Liver (tissue), 9 donors: ENCODE data around the gene FANCI. TPM values are rescaled to one million over a fixed set of nuclear protein-coding genes. Genes with fewer than 3 reads are reported as not detected.

Experiments used
- DNase-seq: peaks from one replicate; pipeline ENCODE4 v3.0.0-alpha.2; 2017; ENCODE audit warnings: low spot score
- H3K27ac ChIP-seq, 2 donors: one replicate each; pipeline ENCODE4 v1.7.0; 2013; ENCODE audit warnings: inconsistent platforms in 2 of 2, low read length in 2 of 2, control low read depth in 1 of 2, low read depth in 1 of 2, mild to moderate bottlenecking in 1 of 2
- H3K27me3 ChIP-seq, 4 donors: one replicate each; pipeline versions ENCODE4 v1.6.1 to v1.7.0; 2013; ENCODE audit warnings: low read length in 3 of 4, inconsistent platforms in 1 of 4, mild to moderate bottlenecking in 1 of 4, moderate library complexity in 1 of 4; ENCODE audit not compliant: control insufficient read depth in 4 of 4, insufficient read depth in 4 of 4
- H3K36me3 ChIP-seq, 4 donors: one replicate each; pipeline versions ENCODE4 v1.6.1 to v1.7.0; 2013; ENCODE audit warnings: low read length in 3 of 4, mild to moderate bottlenecking in 3 of 4, low read depth in 1 of 4, moderate library complexity in 1 of 4; ENCODE audit not compliant: control insufficient read depth in 4 of 4, insufficient read depth in 3 of 4
- H3K4me1 ChIP-seq, 4 donors: one replicate each; pipeline versions ENCODE4 v1.6.1 to v1.7.0; 2013; ENCODE audit warnings: low read length in 3 of 4, mild to moderate bottlenecking in 3 of 4, moderate library complexity in 1 of 4; ENCODE audit not compliant: control insufficient read depth in 4 of 4, insufficient read depth in 4 of 4
- H3K4me3 ChIP-seq, 3 donors: one replicate each; pipeline versions ENCODE4 v1.6.1 to v1.7.0; 2013; ENCODE audit warnings: low read length in 3 of 3, control low read depth in 1 of 3, low read depth in 1 of 3, mild to moderate bottlenecking in 1 of 3
- H3K9ac ChIP-seq, 2 donors: one replicate each; pipeline ENCODE4 v1.7.0; 2013; ENCODE audit warnings: low read length in 2 of 2, mild to moderate bottlenecking in 2 of 2, moderate library complexity in 2 of 2, control low read depth in 1 of 2, low read depth in 1 of 2
- H3K9me3 ChIP-seq, 4 donors: one replicate each; pipeline versions ENCODE4 v1.6.1 to v1.7.0; 2013; ENCODE audit warnings: low read length in 3 of 4; ENCODE audit not compliant: control insufficient read depth in 4 of 4
- EGR1 ChIP-seq, 2 donors: IDR thresholded peaks; 2 replicates each; pipeline ENCODE4 v1.6.1; 2016 to 2018; ENCODE audit warnings: antibody characterized with exemption in 2 of 2, low read depth in 2 of 2
- FOXA1 ChIP-seq: IDR thresholded peaks from 2 replicates; pipeline ENCODE4 v1.6.1; 2016; ENCODE audit warnings: antibody characterized with exemption
- FOXA2 ChIP-seq: IDR thresholded peaks from 2 replicates; pipeline ENCODE4 v1.6.1; 2016; ENCODE audit warnings: antibody characterized with exemption
- GABPA ChIP-seq, 2 donors: IDR thresholded peaks in 1 of 2; conservative IDR thresholded peaks in 1 of 2; 2 replicates each; pipeline ENCODE4 v1.6.1; 2016; ENCODE audit warnings: antibody characterized with exemption in 2 of 2, mild to moderate bottlenecking in 1 of 2, moderate library complexity in 1 of 2
- HNF4A ChIP-seq, 2 donors: conservative IDR thresholded peaks; 2 replicates each; pipeline ENCODE4 v1.6.1; 2016; ENCODE audit warnings: antibody characterized with exemption in 2 of 2, mild to moderate bottlenecking in 2 of 2
- HNF4G ChIP-seq: IDR thresholded peaks from 2 replicates; pipeline ENCODE4 v1.6.1; 2016; ENCODE audit warnings: antibody characterized with exemption
- JUND ChIP-seq, 2 donors: IDR thresholded peaks; 2 replicates each; pipeline ENCODE4 v1.6.1; 2016; ENCODE audit warnings: antibody characterized with exemption in 2 of 2
- NR2F2 ChIP-seq: IDR thresholded peaks from 2 replicates; pipeline ENCODE4 v1.6.1; 2016; ENCODE audit warnings: antibody characterized with exemption
- RAD21 ChIP-seq, 2 donors: IDR thresholded peaks; 2 replicates each; pipeline ENCODE4 v1.6.1; 2016; ENCODE audit warnings: antibody characterized with exemption in 2 of 2, mild to moderate bottlenecking in 2 of 2
- RXRA ChIP-seq, 2 donors: IDR thresholded peaks; 2 replicates each; pipeline ENCODE4 v1.6.1; 2017 to 2018; ENCODE audit warnings: antibody characterized with exemption in 2 of 2, mild to moderate bottlenecking in 1 of 2
- SP1 ChIP-seq: IDR thresholded peaks from 2 replicates; pipeline ENCODE4 v1.6.1; 2018; ENCODE audit warnings: antibody characterized with exemption, mild to moderate bottlenecking
- TAF1 ChIP-seq: conservative IDR thresholded peaks from 2 replicates; pipeline ENCODE4 v1.6.1; 2016; ENCODE audit warnings: antibody characterized with exemption, mild to moderate bottlenecking
- YY1 ChIP-seq: IDR thresholded peaks from 2 replicates; pipeline ENCODE4 v1.6.1; 2016; ENCODE audit warnings: antibody characterized with exemption, mild to moderate bottlenecking
- WGBS: extraction: QIAGEN DNeasy Blood & Tissue Kit; methylation state at CpG from one replicate; pipeline ENCODE4 v1.1.7; 2013; 5-methylcytosine and 5-hydroxymethylcytosine counted together
- polyA plus RNA-seq, 2 donors: library from polyadenylated mRNA; stranded (reverse) in 1 of 2; unstranded in 1 of 2; fragments of 200-250 nt in 1 of 2; fragments of >200 nt in 1 of 2; fragmentation: Nextera tagmentation in 1 of 2; extraction: Ambion mirVana in 1 of 2; gene quantifications; one replicate each; pipeline versions ENCODE4 v1.2.1 to v1.2.3, GENCODE V29; 2013 to 2015
- total RNA-seq, 2 donors: library from RNA; depleted of rRNA; stranded (reverse); fragments of >200 nt; gene quantifications; one replicate each; pipeline ENCODE4 v1.2.3, GENCODE V29; 2014
- TF ChIP-seq, protein P1 (sequence below): IDR thresholded peaks from 2 replicates; pipeline ENCODE4 v1.6.1; 2016; ENCODE audit warnings: antibody characterized with exemption
- TF ChIP-seq, protein P2 (sequence below): IDR thresholded peaks from 2 replicates; pipeline ENCODE4 v1.6.1; 2016; ENCODE audit warnings: antibody characterized with exemption, mild to moderate bottlenecking
- TF ChIP-seq, protein P3 (sequence below): IDR thresholded peaks from 2 replicates; pipeline ENCODE4 v1.6.1; 2016; ENCODE audit warnings: antibody characterized with exemption
- TF ChIP-seq, protein P4 (sequence below): fragments of 150-350 bp; IDR thresholded peaks from 2 replicates; pipeline ENCODE4 v1.5.1; 2017; ENCODE audit warnings: improper control_type of control experiment, low read depth, low read length; ENCODE audit not compliant: missing input control
- donor health status: healthy.
- donor health status: healthy.
- donor health status: healthy.
- donor health status: healthy.
- donor health status: healthy.

FANCI gene
- total and polyA plus RNA-seq, 4 donors, result 1.7 to 41.9 (median 2.3) TPM

DNA sequence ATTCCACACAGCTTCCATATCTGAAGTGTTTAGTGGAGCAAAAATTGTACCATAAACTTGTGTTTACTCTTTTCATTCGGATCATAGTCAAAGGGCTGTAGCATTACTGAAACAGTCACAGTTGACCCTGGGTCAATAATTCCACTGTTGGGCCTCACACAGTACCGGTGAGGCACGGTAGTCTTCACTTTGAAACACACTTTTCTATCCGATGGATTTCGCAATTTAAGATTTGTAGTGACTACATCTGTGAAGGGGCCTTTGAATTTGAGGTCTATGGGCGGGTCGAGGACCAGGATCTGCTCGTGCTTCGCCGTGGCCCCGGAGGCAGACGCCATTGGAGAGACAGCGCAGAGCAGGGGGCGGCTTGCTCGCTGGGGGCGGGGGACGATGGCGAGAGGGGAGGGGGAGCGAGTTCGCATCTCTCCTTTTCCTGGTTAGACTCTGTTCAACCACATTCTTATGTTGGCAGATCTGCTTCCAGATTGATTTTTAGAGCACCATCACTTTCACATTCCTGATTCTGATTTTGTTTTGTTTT lies 42.2 kb upstream of the FANCI start:
- TF ChIP-seq, protein P1, sequence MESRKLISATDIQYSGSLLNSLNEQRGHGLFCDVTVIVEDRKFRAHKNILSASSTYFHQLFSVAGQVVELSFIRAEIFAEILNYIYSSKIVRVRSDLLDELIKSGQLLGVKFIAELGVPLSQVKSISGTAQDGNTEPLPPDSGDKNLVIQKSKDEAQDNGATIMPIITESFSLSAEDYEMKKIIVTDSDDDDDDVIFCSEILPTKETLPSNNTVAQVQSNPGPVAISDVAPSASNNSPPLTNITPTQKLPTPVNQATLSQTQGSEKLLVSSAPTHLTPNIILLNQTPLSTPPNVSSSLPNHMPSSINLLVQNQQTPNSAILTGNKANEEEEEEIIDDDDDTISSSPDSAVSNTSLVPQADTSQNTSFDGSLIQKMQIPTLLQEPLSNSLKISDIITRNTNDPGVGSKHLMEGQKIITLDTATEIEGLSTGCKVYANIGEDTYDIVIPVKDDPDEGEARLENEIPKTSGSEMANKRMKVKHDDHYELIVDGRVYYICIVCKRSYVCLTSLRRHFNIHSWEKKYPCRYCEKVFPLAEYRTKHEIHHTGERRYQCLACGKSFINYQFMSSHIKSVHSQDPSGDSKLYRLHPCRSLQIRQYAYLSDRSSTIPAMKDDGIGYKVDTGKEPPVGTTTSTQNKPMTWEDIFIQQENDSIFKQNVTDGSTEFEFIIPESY, result no peak
- no peak for TF ChIP-seq FOXA1
- no peak for TF ChIP-seq NR2F2
- TF ChIP-seq, protein P2, sequence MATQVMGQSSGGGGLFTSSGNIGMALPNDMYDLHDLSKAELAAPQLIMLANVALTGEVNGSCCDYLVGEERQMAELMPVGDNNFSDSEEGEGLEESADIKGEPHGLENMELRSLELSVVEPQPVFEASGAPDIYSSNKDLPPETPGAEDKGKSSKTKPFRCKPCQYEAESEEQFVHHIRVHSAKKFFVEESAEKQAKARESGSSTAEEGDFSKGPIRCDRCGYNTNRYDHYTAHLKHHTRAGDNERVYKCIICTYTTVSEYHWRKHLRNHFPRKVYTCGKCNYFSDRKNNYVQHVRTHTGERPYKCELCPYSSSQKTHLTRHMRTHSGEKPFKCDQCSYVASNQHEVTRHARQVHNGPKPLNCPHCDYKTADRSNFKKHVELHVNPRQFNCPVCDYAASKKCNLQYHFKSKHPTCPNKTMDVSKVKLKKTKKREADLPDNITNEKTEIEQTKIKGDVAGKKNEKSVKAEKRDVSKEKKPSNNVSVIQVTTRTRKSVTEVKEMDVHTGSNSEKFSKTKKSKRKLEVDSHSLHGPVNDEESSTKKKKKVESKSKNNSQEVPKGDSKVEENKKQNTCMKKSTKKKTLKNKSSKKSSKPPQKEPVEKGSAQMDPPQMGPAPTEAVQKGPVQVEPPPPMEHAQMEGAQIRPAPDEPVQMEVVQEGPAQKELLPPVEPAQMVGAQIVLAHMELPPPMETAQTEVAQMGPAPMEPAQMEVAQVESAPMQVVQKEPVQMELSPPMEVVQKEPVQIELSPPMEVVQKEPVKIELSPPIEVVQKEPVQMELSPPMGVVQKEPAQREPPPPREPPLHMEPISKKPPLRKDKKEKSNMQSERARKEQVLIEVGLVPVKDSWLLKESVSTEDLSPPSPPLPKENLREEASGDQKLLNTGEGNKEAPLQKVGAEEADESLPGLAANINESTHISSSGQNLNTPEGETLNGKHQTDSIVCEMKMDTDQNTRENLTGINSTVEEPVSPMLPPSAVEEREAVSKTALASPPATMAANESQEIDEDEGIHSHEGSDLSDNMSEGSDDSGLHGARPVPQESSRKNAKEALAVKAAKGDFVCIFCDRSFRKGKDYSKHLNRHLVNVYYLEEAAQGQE, result no peak
- TF ChIP-seq RXRA (IDR thresholded peaks at IDR 0.05), result no peak
- TF ChIP-seq RAD21 (IDR thresholded peaks at IDR 0.05), result no peak
- TF ChIP-seq FOXA2, result no peak
- no peak for TF ChIP-seq HNF4G
- no peak for TF ChIP-seq JUND (IDR thresholded peaks at IDR 0.05)
- TF ChIP-seq, protein P3, sequence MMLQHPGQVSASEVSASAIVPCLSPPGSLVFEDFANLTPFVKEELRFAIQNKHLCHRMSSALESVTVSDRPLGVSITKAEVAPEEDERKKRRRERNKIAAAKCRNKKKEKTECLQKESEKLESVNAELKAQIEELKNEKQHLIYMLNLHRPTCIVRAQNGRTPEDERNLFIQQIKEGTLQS, result no peak
- no peak for TF ChIP-seq GABPA (IDR thresholded peaks at IDR 0.05 in 1 of 2, conservative IDR thresholded peaks at IDR 0.05 in 1 of 2)
- TF ChIP-seq SP1, result no peak
- no peak for TF ChIP-seq TAF1
- no peak for TF ChIP-seq YY1
- no peak for TF ChIP-seq EGR1 (IDR thresholded peaks at IDR 0.05; ENCODE audit: low read depth in 2 of 2)
- TF ChIP-seq, protein P4, sequence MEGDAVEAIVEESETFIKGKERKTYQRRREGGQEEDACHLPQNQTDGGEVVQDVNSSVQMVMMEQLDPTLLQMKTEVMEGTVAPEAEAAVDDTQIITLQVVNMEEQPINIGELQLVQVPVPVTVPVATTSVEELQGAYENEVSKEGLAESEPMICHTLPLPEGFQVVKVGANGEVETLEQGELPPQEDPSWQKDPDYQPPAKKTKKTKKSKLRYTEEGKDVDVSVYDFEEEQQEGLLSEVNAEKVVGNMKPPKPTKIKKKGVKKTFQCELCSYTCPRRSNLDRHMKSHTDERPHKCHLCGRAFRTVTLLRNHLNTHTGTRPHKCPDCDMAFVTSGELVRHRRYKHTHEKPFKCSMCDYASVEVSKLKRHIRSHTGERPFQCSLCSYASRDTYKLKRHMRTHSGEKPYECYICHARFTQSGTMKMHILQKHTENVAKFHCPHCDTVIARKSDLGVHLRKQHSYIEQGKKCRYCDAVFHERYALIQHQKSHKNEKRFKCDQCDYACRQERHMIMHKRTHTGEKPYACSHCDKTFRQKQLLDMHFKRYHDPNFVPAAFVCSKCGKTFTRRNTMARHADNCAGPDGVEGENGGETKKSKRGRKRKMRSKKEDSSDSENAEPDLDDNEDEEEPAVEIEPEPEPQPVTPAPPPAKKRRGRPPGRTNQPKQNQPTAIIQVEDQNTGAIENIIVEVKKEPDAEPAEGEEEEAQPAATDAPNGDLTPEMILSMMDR, result no peak
- TF ChIP-seq HNF4A (conservative IDR thresholded peaks at IDR 0.05), result no peak
- 81% methylated on average over 20 of the region's 20 CpGs for WGBS
- Histone ChIP-seq H3K36me3 (peaks cover 5 to 39% (median 25%) of the 10 kb centered on the region in 4 donors), H3K27ac (no peak overlapping the region), H3K9me3 (no peaks in the 10 kb centered on the region), H3K4me1 (no peaks in the 10 kb centered on the region), H3K27me3 (no peaks in the 10 kb centered on the region), H3K4me3 (no peak overlapping the region), H3K9ac (no peak overlapping the region)
- DNase-seq, result no peak
